Neural crest cell (in vitro differentiated cells): ENCODE measurements around the gene UBE2M. TPM values are rescaled to one million over a fixed set of nuclear protein-coding genes. Genes with fewer than 3 reads are reported as not detected.

Experiments used
- DNase-seq: peaks from one replicate; pipeline ENCODE4 v3.0.0; 2021; ENCODE audit warnings: low read depth, mixed read lengths, low spot score
- H3K27ac Mint-ChIP-seq: one replicate; pipeline ENCODE4 v1.8.0; 2021; ENCODE audit warnings: mild to moderate bottlenecking, mixed read lengths; ENCODE audit not compliant: unreplicated experiment
- H3K27me3 Mint-ChIP-seq: 2 replicates; pipeline ENCODE4 v1.8.0; 2021; ENCODE audit warnings: low read depth, mild to moderate bottlenecking, mixed read lengths
- H3K36me3 Mint-ChIP-seq: 2 replicates; pipeline ENCODE4 v1.8.0; 2021; ENCODE audit warnings: low read depth, mild to moderate bottlenecking, mixed read lengths
- H3K4me1 Mint-ChIP-seq: 2 replicates; pipeline ENCODE4 v1.8.0; 2021; ENCODE audit warnings: mixed read lengths
- H3K4me3 Mint-ChIP-seq: one replicate; pipeline ENCODE4 v1.8.0; 2021; ENCODE audit warnings: mild to moderate bottlenecking, mixed read lengths
- H3K9me3 Mint-ChIP-seq: 2 replicates; pipeline ENCODE4 v1.8.0; 2021; ENCODE audit warnings: mixed read lengths
- CTCF ChIP-seq: fragments of 200-600 bp; sonication (generic); conservative IDR thresholded peaks from 2 replicates; pipeline ENCODE4 v1.5.0; 2021; ENCODE audit warnings: antibody characterized with exemption, mild to moderate bottlenecking
- total RNA-seq: library from RNA; stranded (reverse); gene quantifications from 2 replicates; pipeline ENCODE4 v1.2.1, GENCODE V29; 2021

Gene UBE2M
- total RNA-seq, 1 donor from 2014 or later = 113 TPM

DNA sequence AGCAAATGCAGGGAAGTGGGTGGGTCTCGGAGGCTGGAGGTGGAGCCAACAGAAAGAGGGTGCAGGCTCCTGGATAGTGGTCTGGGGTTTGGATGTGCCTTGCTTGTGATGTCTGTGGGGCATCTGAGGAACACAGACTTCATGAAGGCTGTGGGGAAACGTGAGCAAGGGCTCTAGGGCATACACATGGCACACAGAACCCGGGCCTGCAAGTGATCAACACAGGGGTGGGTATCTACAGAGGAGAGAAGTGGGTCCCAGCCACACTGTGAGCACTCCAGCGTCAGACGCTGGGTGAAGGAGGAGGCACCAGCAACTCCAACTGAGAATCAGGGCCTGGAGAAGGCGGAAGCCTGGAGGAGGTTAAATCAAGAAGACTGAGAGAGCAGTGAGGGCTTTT lies 5.4 kb upstream of the UBE2M start:
- H3K36me3 Mint-ChIP-seq = peaks cover 10% of the 10 kb centered on the region
- peak overlapping the region; percentile 83 for H3K27ac Mint-ChIP-seq
- H3K4me3 Mint-ChIP-seq = peak overlapping the region; percentile 69

DNA sequence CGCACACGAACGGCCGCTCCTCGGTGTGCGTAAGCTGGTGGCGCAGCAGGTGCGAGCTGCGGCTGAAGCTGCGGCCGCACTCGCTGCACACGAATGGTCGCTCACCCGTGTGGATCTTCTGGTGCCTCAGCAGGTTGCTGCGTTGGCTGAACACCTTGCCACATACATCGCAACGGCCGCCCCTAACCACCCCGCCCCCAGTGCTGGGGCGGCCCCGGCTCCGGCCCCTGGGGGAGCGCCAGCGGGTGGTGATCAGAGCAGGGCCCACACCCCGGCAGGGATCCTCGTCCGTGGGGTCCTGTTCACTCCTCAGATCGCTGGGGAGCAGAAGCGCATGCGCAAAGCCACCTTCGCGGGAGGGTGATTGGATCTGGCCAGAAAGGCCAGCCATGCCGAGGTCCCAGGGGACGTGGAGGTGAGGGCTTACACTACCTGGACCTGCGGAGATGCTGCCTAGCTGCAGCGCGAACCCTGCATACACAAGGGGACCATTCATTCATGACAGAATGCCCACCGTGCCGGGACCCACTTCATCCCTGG lies 4.7 kb upstream of the UBE2M start:
- H3K9me3 Mint-ChIP-seq = no peaks in the 10 kb centered on the region
- peaks cover 11% of the 10 kb centered on the region for H3K36me3 Mint-ChIP-seq
- H3K4me1 Mint-ChIP-seq = peaks cover 23% of the 10 kb centered on the region
- TF ChIP-seq CTCF = no peak
- peaks cover 5% of the 10 kb centered on the region for H3K27me3 Mint-ChIP-seq
- no peak overlapping the region for H3K27ac Mint-ChIP-seq
- no peak for DNase-seq
- H3K4me3 Mint-ChIP-seq = peak overlapping the region; percentile 69

More for the DNA sequence above, 5.4 kb upstream of the UBE2M start:
- peaks cover 4% of the 10 kb centered on the region for H3K27me3 Mint-ChIP-seq
- TF ChIP-seq CTCF = no peak
- peaks cover 22% of the 10 kb centered on the region for H3K4me1 Mint-ChIP-seq
- DNase-seq = no peak
- no peaks in the 10 kb centered on the region for H3K9me3 Mint-ChIP-seq

- no peak overlapping the region for H3K4me3 Mint-ChIP-seq
- H3K27ac Mint-ChIP-seq = no peak overlapping the region
- H3K27me3 Mint-ChIP-seq = peaks cover 7% of the 10 kb centered on the region
Measured at GRCh38 chr19:58562122-58563033, 4.0 kb upstream of the UBE2M start.

DNA sequence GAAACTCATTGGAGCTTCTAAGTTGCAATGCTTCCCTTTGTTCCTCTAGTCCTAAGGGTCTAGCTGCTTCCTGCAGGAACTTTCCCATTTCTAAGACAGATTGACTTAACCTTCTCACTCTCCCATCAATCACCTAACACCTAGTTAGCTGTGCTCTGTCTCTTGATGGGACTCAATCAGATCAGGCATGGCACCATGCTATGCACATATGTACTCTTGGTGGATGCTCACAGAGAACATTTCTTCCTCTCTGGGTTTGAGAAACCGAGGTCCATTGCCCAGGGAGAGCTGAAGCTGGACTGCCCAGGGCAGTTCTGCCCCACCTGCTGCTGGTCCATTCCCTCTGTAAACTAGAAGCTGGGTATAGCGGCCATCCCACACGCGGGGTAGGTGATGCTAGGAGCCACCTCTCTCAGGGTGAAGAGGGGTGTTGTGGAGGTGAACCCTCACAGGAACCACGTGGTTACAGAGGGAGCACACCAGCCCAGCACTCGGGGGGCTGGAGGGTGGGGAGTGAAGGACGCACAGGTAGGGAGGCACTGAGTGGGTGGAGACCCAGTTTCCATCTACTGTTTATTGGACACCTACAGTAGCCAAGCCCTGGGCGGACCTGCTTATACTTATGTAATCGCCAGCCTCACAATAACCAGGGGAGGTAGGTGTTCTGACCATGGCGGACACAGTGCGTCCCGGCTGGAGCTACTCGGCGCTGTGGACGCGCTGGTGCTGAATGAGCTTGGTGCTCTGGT lies 3.1 kb upstream of the UBE2M start:
- no peaks in the 10 kb centered on the region for H3K9me3 Mint-ChIP-seq
- peak overlapping the region; percentile 68 for H3K4me3 Mint-ChIP-seq
- H3K36me3 Mint-ChIP-seq = peaks cover 12% of the 10 kb centered on the region
- DNase-seq = no peak
- H3K27me3 Mint-ChIP-seq = peaks cover 7% of the 10 kb centered on the region
- peaks cover 37% of the 10 kb centered on the region for H3K4me1 Mint-ChIP-seq
- no peak overlapping the region for H3K27ac Mint-ChIP-seq
- no peak for TF ChIP-seq CTCF

More at GRCh38 chr19:58562122-58563033, 4.0 kb upstream of the UBE2M start:
- Mint-ChIP-seq H3K4me1 (peaks cover 29% of the 10 kb centered on the region), H3K36me3 (peaks cover 11% of the 10 kb centered on the region), H3K9me3 (no peaks in the 10 kb centered on the region)
- no peak for TF ChIP-seq CTCF
- no peak for DNase-seq

DNA sequence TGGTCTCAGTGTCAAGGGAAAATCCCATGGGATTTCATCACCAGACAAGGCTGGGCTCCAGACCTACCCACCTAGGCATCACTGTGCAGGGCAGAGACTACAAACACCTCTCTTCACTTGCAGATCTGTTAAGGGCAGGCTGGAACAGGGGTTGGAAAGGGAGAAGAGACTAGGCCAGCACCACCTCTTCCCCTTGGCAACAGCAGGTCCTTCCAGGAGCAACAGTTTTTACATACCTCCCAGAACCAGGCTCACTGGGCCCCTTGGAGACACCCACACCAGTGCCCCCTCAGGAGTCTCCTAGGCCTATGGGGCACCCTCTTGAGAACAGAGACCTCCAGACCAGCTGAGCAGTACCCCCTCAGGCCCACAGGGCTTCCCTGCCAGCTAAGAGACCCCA lies 2.5 kb upstream of the UBE2M start:
- Mint-ChIP-seq H3K27ac (peak overlapping the region; percentile 84), H3K9me3 (no peaks in the 10 kb centered on the region), H3K4me1 (peaks cover 43% of the 10 kb centered on the region), H3K36me3 (peaks cover 16% of the 10 kb centered on the region), H3K27me3 (peaks cover 7% of the 10 kb centered on the region), H3K4me3 (peak overlapping the region; percentile 96)
- TF ChIP-seq CTCF = no peak
- no peak for DNase-seq
